GM19467 (cell line): ENCODE measurements around the gene UBE3A.

ENCODE experiments used
- ATAC-seq: cut with Tn5 transposase; IDR thresholded peaks from one replicate; pipeline ENCODE4 v1.9.1; 2021; ENCODE audit warnings: mild to moderate bottlenecking, moderate library complexity; ENCODE audit not compliant: unreplicated experiment

UBE3A gene

DNA sequence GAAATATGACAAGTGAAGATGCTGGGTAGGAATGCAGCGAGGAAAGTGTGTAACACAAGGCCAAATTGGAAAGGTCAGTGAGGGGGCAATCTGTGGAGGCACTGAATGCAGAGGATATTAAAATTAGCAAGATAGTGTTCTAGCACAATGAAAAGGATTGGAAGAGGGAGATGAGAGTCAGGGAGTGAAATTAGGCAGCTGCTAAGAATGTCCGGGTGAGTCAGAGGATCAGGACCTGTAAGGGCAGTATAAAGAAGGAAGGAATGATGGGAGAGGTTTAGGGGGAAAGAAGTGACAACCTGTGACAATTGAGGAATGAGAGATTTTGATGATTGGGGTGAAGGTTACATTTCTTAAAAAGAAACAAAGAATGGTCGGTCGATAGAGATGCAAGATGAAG lies 103.5 kb downstream of the UBE3A start:
- ATAC-seq = no peak

DNA sequence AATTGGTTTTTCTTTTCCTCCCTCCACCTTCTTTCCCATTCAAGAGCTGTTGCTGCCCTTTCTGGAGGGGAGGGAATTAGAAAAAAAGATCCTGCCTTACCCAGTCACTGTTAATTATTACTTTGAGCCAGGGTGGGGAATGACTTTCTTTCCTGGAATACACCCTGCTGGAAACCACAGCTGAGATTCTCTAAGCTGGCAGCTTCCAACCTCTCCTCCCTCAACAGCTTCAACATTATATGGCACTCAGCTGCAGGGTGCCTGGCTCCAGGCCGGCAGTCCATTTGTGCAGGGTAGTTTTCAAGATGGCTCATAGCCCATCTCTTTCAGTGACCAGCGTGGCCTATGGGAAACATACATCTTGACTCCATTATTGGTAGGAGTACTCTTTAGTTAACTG lies 105.8 kb downstream of the UBE3A start:
- ATAC-seq = no peak

DNA sequence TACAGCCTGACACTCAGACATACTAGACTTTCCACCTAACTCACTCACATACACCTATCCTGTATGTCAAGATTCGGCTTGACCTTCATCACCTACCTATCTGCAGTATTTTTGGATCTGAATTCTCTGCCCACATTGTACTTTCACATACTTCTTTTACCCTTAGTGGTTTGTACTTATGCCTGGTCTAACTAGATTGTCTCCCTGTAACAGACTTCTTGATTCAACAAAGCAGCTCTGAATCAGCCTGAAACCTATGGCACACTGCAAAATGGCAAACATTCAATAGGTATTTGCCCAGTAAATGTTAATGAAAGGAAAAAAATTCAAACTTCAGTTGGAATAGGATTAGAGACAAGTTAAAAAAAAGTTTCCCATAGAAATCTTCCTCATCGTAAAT lies 106.5 kb downstream of the UBE3A start:
- ATAC-seq = no peak

DNA sequence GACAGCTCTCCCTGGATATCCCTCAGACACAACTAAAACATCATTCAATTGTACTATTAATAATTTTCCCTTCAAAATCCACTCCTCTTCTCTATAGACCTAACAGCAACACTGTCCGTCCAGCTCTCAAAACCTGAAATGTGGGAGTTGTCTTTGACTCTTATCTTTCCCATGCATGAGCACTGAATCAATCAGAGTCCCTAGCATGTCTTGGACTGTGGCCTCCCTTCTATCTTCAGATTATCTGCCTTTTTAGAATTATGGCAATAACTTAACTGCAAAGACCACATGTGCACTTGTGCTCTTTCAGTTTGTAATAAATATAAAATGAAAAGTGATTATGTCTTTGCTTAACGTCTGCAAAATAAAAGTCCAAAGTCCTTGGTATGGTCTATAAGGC lies 107.0 kb downstream of the UBE3A start:
- no peak for ATAC-seq

DNA sequence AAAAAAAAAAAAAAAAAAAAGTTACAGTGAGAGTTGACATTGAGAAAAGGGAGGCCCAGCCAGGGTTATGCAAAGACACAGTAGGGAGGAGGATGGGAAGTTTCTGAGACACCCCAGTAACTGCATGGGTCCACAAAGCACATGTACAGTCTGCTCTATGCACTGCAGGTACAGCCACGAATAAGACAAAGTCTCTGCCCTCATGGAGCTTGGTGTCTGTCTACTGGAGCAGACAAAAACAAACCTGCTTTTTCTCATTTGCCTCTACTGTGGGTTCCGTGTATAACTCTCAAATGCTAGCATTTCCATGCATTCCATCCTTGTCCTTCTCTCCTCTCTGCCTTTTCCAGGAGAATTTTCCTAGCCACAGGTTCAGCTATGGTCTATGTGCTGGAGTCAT lies 107.4 kb downstream of the UBE3A start:
- no peak for ATAC-seq

DNA sequence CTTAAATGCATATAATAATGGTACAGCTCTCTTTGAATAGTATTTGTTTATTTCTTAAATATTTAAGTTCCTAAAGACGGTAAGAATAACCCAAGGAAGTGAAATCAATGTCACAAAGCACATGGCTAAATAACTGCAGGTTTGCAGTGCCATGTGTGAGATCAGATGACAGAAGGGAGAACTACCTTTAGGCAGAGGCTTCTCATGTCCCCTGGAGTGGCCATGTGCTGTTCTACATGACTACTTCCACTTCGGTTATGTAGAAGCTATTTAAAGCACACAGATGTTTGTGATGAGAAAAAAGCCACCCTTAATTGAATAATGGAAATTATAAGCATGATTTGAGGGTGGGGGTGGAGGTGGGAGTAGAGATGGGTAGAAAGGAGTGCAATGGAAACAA lies 109.1 kb downstream of the UBE3A start:
- no peak for ATAC-seq

DNA sequence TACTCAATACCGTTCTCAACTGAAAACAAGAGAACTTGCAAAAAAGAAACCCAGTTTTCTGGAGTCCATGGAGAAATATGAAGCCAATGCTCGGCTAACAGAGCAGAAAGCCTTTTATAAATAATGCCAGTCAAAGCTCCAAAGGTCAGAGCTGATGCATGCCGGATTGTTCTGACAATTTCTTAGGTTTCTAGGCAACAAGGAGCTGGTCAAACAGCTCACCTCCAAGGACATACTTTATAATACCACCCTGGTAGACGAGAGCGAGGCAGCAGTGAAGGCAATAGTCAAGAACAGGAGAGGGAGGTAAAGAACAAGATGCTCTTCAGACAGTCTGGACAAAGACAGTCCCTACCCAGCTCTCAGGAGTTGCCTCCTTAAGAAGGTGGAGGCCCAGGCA lies 111.1 kb downstream of the UBE3A start:
- no peak for ATAC-seq

DNA sequence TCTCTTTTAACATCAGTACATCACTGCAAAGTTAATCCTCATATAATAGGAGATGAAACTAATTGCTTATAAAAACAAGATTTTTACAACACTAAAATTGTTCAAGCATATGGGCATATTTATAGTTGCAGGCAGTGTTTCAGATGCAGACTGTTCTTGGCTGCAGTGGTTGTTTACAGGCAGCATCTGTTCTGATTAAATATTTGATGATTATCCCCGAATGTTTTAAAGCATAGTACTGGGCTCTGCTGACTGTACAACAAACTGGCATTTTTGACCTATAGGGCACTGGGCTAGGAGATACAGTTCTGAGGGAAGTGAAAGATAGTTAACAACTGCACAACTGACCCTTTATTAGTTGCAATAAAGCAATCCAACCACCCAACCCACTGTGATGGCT lies 113.6 kb downstream of the UBE3A start:
- no peak for ATAC-seq

DNA sequence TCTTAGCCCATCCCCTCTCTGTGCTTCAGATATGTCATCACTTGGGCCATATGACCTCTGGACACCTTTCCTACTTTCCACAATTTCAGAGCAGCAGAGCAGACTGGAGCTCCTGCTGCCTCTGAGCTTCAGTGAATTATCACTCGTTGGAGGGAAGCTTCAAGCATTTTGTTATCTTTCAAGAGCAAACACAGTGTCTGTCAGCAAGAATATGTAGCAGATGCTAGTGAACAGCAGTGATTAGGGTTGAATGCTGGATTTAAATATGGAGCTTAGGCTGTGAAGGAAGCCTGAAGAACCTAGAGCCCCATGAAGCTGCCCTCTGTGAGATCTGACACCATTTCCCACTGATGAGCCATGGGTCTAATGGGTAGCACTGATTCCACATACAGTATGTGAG lies 115.4 kb downstream of the UBE3A start:
- ATAC-seq = no peak

DNA sequence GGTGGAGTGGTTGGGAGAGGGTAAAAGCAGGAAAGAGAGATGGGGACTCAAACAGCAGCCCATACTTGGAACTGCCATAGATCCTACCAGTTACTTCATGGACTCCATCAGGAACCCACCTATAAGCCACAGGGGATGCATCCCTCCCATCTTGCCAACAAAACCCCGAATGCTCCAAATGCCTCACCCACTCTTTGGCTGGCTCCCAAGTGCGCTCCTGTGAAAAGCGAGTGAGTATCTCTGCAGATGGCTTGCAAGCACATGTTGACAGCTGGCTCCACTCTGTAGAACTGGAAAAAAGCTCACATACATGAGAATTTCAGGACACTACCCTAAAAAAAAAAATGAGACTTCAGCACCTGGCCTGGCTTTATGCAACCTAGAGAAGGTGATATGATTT lies 151.0 kb downstream of the UBE3A start:
- ATAC-seq = no peak
